H1 (cell line): Measurements from ENCODE around the gene ISG20L2. TPM values are rescaled to one million over a fixed set of nuclear protein-coding genes. Genes with fewer than 3 reads are reported as not detected.

ENCODE experiments used
- CTCF ChIA-PET: fragments of 300-600 bp; sonication (Branson Sonifier 250); formaldehyde crosslinking; loops from one replicate; lab custom pipeline; 2021; ENCODE audit not compliant: partially characterized antibody; lab: Charles Lee
- POLR2A ChIA-PET: fragments of 300-600 bp; sonication (Branson Sonifier 250); formaldehyde crosslinking; loops from one replicate; lab custom pipeline; 2021; ENCODE audit warnings: inconsistent platforms; ENCODE audit not compliant: partially characterized antibody; lab: Charles Lee
- DNase-seq, 2 experiments: peaks; one replicate each; pipeline versions ENCODE4 v3.0.0 to v3.0.0-alpha.2; 2010 to 2022; ENCODE audit warnings: low spot score in 2 of 2, low read depth in 1 of 2, mixed read lengths in 1 of 2
- FAIRE-seq: peaks from 2 replicates; lab custom pipeline; 2011; peaks lifted over from hg19 to GRCh38; lab: Jason Lieb, UNC
- H2AFZ ChIP-seq: 2 replicates; pipeline ENCODE4 v1.8.1; 2012; ENCODE audit warnings: low read length, inconsistent platforms
- H2AK5ac ChIP-seq: 2 replicates; pipeline ENCODE4 v1.6.1; 2013; ENCODE audit warnings: low read depth, low read length
- H2BK120ac ChIP-seq: replicated peaks from 2 replicates; pipeline ENCODE3; 2013; ENCODE audit warnings: low read depth, low read length, inconsistent platforms
- H2BK12ac ChIP-seq: 2 replicates; pipeline ENCODE4 v1.6.1; 2013; ENCODE audit warnings: low read depth, low read length
- H2BK15ac ChIP-seq: 2 replicates; pipeline ENCODE4 v1.6.1; 2013; ENCODE audit warnings: low read length
- H2BK20ac ChIP-seq: 2 replicates; pipeline ENCODE4 v1.6.1; 2013; ENCODE audit warnings: low read length
- H2BK5ac ChIP-seq: 2 replicates; pipeline ENCODE4 v1.6.1; 2013; ENCODE audit warnings: low read depth, low read length
- H3K14ac ChIP-seq: 2 replicates; pipeline ENCODE4 v1.6.1; 2013; ENCODE audit warnings: inconsistent platforms; ENCODE audit not compliant: insufficient read length
- H3K18ac ChIP-seq: 2 replicates; pipeline ENCODE4 v1.6.1; 2013; ENCODE audit warnings: low read length; ENCODE audit errors: extremely low read depth
- H3K23ac ChIP-seq: 2 replicates; pipeline ENCODE4 v1.6.1; 2013; ENCODE audit warnings: inconsistent platforms; ENCODE audit not compliant: insufficient read length
- H3K23me2 ChIP-seq: 2 replicates; pipeline ENCODE4 v1.6.1; 2013; ENCODE audit warnings: low read depth, low read length
- H3K27ac ChIP-seq: 2 replicates; pipeline ENCODE4 v1.6.1; 2011; ENCODE audit warnings: low read depth, low read length, inconsistent platforms
- H3K27me3 ChIP-seq, 4 experiments: replicated peaks in 1 of 4; 1 replicate in 1 of 4; 2 replicates in 3 of 4; pipeline versions ENCODE4 v1.6.1 to v1.8.1; 2011 to 2013; ENCODE audit warnings: low read length in 3 of 4, mild to moderate bottlenecking in 3 of 4, inconsistent platforms in 2 of 4, mixed read lengths in 2 of 4, moderate library complexity in 1 of 4; ENCODE audit not compliant: control insufficient read depth in 3 of 4, insufficient read depth in 3 of 4; ENCODE audit errors: extremely low read depth in 1 of 4
- H3K36me3 ChIP-seq, 4 experiments: 2 replicates each; pipeline versions ENCODE4 v1.6.1 to v1.8.1; 2011 to 2013; ENCODE audit warnings: mild to moderate bottlenecking in 4 of 4, low read length in 3 of 4, moderate library complexity in 2 of 4, control low read depth in 1 of 4, inconsistent platforms in 1 of 4; ENCODE audit not compliant: insufficient read depth in 4 of 4, control insufficient read depth in 2 of 4
- H3K4ac ChIP-seq: replicated peaks from 2 replicates; pipeline ENCODE3; 2013; ENCODE audit warnings: low read length, low read depth, mixed read lengths, inconsistent platforms; ENCODE audit not compliant: insufficient read length
- H3K4me1 ChIP-seq, 4 experiments: replicated peaks in 1 of 4; 1 replicate in 1 of 4; 2 replicates in 3 of 4; pipeline versions ENCODE4 v1.6.1 to v1.8.1; 2011 to 2013; ENCODE audit warnings: low read length in 3 of 4, inconsistent platforms in 2 of 4, mixed read lengths in 1 of 4; ENCODE audit not compliant: insufficient read depth in 4 of 4, control insufficient read depth in 3 of 4
- H3K4me2 ChIP-seq, 2 experiments: 2 replicates each; pipeline versions ENCODE4 v1.6.1 to v1.8.1; 2011 to 2013; ENCODE audit warnings: low read depth in 2 of 2, low read length in 2 of 2, control low read depth in 1 of 2, inconsistent platforms in 1 of 2, mild to moderate bottlenecking in 1 of 2; ENCODE audit not compliant: insufficient read depth in 1 of 2
- H3K4me3 ChIP-seq, 4 experiments: fragments of 200-600, 300-600 bp in 1 of 4; sonication (generic), shearing (Covaris generic), sonication (Bioruptor Twin) in 1 of 4; 2 replicates each; pipeline versions ENCODE4 v1.5.1 to v1.8.1; 2011 to 2016; ENCODE audit warnings: low read length in 4 of 4, low read depth in 3 of 4, control low read depth in 2 of 4, inconsistent platforms in 2 of 4, mild to moderate bottlenecking in 2 of 4, mixed read lengths in 1 of 4, moderate library complexity in 1 of 4; ENCODE audit not compliant: insufficient read depth in 2 of 4; ENCODE audit errors: extremely low read depth in 1 of 4
- H3K56ac ChIP-seq: replicated peaks from 2 replicates; pipeline ENCODE3; 2013; ENCODE audit warnings: low read depth, mild to moderate bottlenecking, mixed read lengths, low read length, inconsistent platforms; ENCODE audit not compliant: insufficient read length
- H3K79me1 ChIP-seq: 2 replicates; pipeline ENCODE4 v1.6.1; 2013; ENCODE audit warnings: low read depth, low read length, control low read depth
- H3K79me2 ChIP-seq, 2 experiments: 2 replicates each; pipeline versions ENCODE4 v1.6.1 to v1.8.1; 2012 to 2013; ENCODE audit warnings: low read length in 2 of 2, mild to moderate bottlenecking in 2 of 2, inconsistent platforms in 1 of 2; ENCODE audit not compliant: insufficient read depth in 2 of 2, control insufficient read depth in 1 of 2
- H3K9ac ChIP-seq, 4 experiments: replicated peaks in 1 of 4; 1 replicate in 1 of 4; 2 replicates in 3 of 4; pipeline versions ENCODE4 v1.6.1 to v1.8.1; 2011 to 2013; ENCODE audit warnings: low read depth in 3 of 4, low read length in 3 of 4, control low read depth in 2 of 4, mild to moderate bottlenecking in 2 of 4, moderate library complexity in 2 of 4, inconsistent platforms in 1 of 4; ENCODE audit errors: extremely low read depth in 1 of 4
- H3K9me3 ChIP-seq, 2 experiments: 2 replicates each; pipeline versions ENCODE4 v1.6.1 to v1.8.1; 2012 to 2013; ENCODE audit warnings: mild to moderate bottlenecking in 2 of 2, moderate library complexity in 2 of 2, control low read depth in 1 of 2, inconsistent platforms in 1 of 2, low read depth in 1 of 2, low read length in 1 of 2, mixed read lengths in 1 of 2; ENCODE audit not compliant: insufficient read depth in 2 of 2
- H4K20me1 ChIP-seq, 2 experiments: replicated peaks in 1 of 2; 2 replicates each; pipeline versions ENCODE3 to v1.8.1; 2011 to 2013; ENCODE audit warnings: inconsistent platforms in 2 of 2, low read length in 2 of 2, mild to moderate bottlenecking in 1 of 2; ENCODE audit not compliant: insufficient read depth in 2 of 2, control insufficient read depth in 1 of 2
- H4K5ac ChIP-seq: 2 replicates; pipeline ENCODE4 v1.6.1; 2013; ENCODE audit warnings: low read length, low read depth, mixed read lengths, inconsistent platforms; ENCODE audit not compliant: insufficient read length
- H4K8ac ChIP-seq: 2 replicates; pipeline ENCODE4 v1.8.0; 2013; ENCODE audit warnings: mild to moderate bottlenecking, moderate library complexity, low read length, inconsistent platforms; ENCODE audit not compliant: insufficient read depth; ENCODE audit errors: extremely low read depth
- H4K91ac ChIP-seq: replicated peaks from 2 replicates; pipeline ENCODE3; 2013; ENCODE audit warnings: low read length, mixed read lengths, inconsistent platforms; ENCODE audit not compliant: insufficient read length
- GTF2F1 ChIP-seq: IDR thresholded peaks from 2 replicates; pipeline ENCODE4 v1.6.1; 2012; ENCODE audit warnings: low read depth, low read length, improper control_type of control experiment, borderline replicate concordance
- HDAC6 ChIP-seq: IDR thresholded peaks from one replicate; pipeline ENCODE4 v1.7.1; 2012; ENCODE audit warnings: low read depth, mild to moderate bottlenecking, inconsistent platforms, low read length, moderate library complexity
- JUND ChIP-seq: IDR thresholded peaks from 2 replicates; pipeline ENCODE4 v1.6.1; 2011; ENCODE audit warnings: mild to moderate bottlenecking, improper control_type of control experiment, low read length
- KDM1A ChIP-seq: fragments of 200-600, 300-600 bp; sonication (generic); IDR thresholded peaks from 2 replicates; pipeline ENCODE4 v1.7.1; 2016; ENCODE audit warnings: mild to moderate bottlenecking, low read length, borderline replicate concordance
- KDM4A ChIP-seq: IDR thresholded peaks from one replicate; pipeline ENCODE4 v1.7.1; 2012; ENCODE audit warnings: low read depth, mild to moderate bottlenecking, moderate library complexity, low read length, inconsistent platforms; ENCODE audit not compliant: severe bottlenecking
- MAFK ChIP-seq: IDR thresholded peaks from 2 replicates; pipeline ENCODE4 v1.6.1; 2012; ENCODE audit warnings: low read depth, mild to moderate bottlenecking, improper control_type of control experiment, low read length
- NRF1 ChIP-seq: IDR thresholded peaks from 2 replicates; pipeline ENCODE4 v1.6.1; 2011; ENCODE audit warnings: mild to moderate bottlenecking, low read depth, low read length, improper control_type of control experiment
- PHF8 ChIP-seq: fragments of 200-600 bp; sonication (generic); conservative IDR thresholded peaks from 2 replicates; pipeline ENCODE4 v1.7.1; 2012; ENCODE audit warnings: low read depth, mild to moderate bottlenecking, inconsistent platforms, low read length, moderate library complexity
- SIRT6 ChIP-seq: IDR thresholded peaks from one replicate; pipeline ENCODE4 v1.7.1; 2012; ENCODE audit warnings: low read length, inconsistent platforms
- SP1 ChIP-seq: IDR thresholded peaks from 2 replicates; pipeline ENCODE4 v1.6.1; 2011; ENCODE audit warnings: low read depth, low read length
- SRF ChIP-seq: IDR thresholded peaks from 2 replicates; pipeline ENCODE4 v1.6.1; 2011; ENCODE audit warnings: mild to moderate bottlenecking, low read depth, low read length, moderate library complexity
- TAF7 ChIP-seq: optimal IDR thresholded peaks from 2 replicates; pipeline ENCODE3; 2011; ENCODE audit warnings: low read depth, mild to moderate bottlenecking, inconsistent platforms, low read length, moderate library complexity, borderline replicate concordance
- WGBS, 2 experiments: shearing (Covaris generic) in 1 of 2; methylation state at CpG; one replicate each; pipeline versions ENCODE4 v1.1.6 to v1.1.7; 2013 to 2015; ENCODE audit warnings: low lambda C conversion rate in 2 of 2, mixed read lengths in 2 of 2, inconsistent platforms in 1 of 2, low coverage in 1 of 2, missing lambda C conversion rate in 1 of 2; ENCODE audit not compliant: insufficient replicate concordance in 2 of 2, insufficient coverage in 1 of 2, insufficient read length in 1 of 2; ENCODE audit errors: extremely low coverage in 1 of 2, missing lambda C conversion rate in 1 of 2; 5-methylcytosine and 5-hydroxymethylcytosine counted together
- polyA plus RNA-seq, 7 experiments: library from polyadenylated mRNA; depleted of rRNA in 3 of 7; stranded (reverse) in 5 of 7; unstranded in 2 of 7; fragments of >200 nt in 5 of 7; fragments of 200-250 nt in 2 of 7; gene quantifications; 1 replicate in 5 of 7; 2 replicates in 1 of 7; 4 replicates in 1 of 7; pipeline versions ENCODE4 v1.2.1 to v1.2.3, GENCODE V29; 2011 to 2013; ENCODE audit warnings: missing spikeins in 2 of 7, mixed read lengths in 2 of 7
- total RNA-seq: library from RNA; stranded (reverse); fragmentation: NEBNext Ultra II Directional; extraction: Animal tissue kit (Norgen Biotek cat#: 25700); gene quantifications from 2 replicates; pipeline ENCODE4 v1.2.1, GENCODE V29; 2021

Gene ISG20L2
- total and polyA plus RNA-seq, 2 of the 8 experiments (the other 6 are each of a cell fraction or from before 2014, with no cell fraction given), result 47.5 to 53.0 TPM

DNA sequence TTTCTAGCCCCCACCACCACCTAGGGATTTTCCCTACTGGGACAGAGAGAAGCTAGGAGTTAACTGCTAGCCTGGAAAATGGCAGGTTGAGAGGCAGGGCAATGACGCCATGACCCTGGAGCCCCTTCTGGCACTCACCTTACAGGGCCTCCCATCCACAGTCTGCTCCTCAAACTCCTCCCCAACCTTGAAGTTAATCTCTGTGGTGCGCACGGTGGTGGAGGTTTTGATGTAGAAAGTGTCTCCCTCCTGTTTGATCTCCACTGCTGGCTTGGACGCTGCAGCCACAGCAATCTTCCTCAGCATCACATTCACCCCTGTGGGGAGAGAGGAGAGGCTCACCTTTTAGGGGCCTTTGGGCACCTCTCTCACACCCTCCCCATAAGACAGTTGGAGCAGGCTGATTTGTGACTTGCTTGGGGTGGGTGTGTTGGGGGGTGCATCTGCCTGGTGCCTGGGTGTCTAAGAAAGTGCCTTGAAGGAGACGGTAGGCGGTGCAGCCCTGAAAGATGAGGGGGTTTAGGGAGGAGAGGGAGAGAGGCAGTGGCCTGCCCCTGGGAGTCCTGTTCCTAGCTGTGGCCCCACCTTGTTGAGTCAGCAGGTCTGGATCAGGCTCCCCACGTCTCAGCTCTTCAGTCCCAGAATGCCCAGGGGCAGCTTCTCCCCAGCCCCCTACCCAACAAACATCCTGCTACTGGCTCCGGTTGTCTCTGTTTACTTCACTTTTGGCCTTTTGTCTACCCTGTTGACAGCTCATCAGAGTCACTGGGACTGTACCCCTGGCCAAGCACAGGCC is 27.6 kb downstream of the ISG20L2 start:
- no peak overlapping the region for H3K56ac ChIP-seq
- ChIA-PET CTCF (interaction anchor here (0.7 to 66.0 kb wide), 5 partner anchors 4 to 1671 kb away, joined by 3 to 4284 read pairs (median 4); partner anchors contain the start of genes CRABP2, ISG20L2, METTL25B and NES), POLR2A (interaction anchor here (0.7 to 16.9 kb wide), 6 partner anchors 8 to 27 kb away, joined by 3 to 530 read pairs (median 9); partner anchors contain the start of genes ISG20L2, METTL25B and NES)
- 90% methylated on average over 7 of the region's 8 CpGs; no CpG with 5 or more reads in 1 of the 2 experiments for WGBS, 2 experiments
- H3K9ac ChIP-seq, result no peak overlapping the region; a peak in 1 of 7 replicates
- peaks cover 8 to 20% (median 13%) of the 10 kb centered on the region in 4 experiments for H3K4me1 ChIP-seq
- H2BK15ac ChIP-seq, result no peak overlapping the region
- no peaks in the 10 kb centered on the region for H3K9me3 ChIP-seq
- peaks cover 4% of the 10 kb centered on the region; the same call in 1 of the 2 replicates for H3K79me1 ChIP-seq
- no peak overlapping the region for H3K27ac ChIP-seq
- no peak overlapping the region for H2BK20ac ChIP-seq
- H4K5ac ChIP-seq, result no peak overlapping the region
- FAIRE-seq (no peak), DNase-seq (no peak)
- no peak overlapping the region for H4K91ac ChIP-seq
- peaks cover 17% of the 10 kb centered on the region; the same call in 1 of the 2 replicates for H3K23me2 ChIP-seq
- H3K27me3 ChIP-seq, result peaks cover 0 to 19% (median 8%) of the 10 kb centered on the region in 4 experiments; a peak in 4 of 7 replicates
- H3K23ac ChIP-seq, result no peak overlapping the region
- peaks cover 6 to 14% of the 10 kb centered on the region in 2 experiments for H4K20me1 ChIP-seq
- no peak overlapping the region for H3K18ac ChIP-seq
- no peak overlapping the region for H3K4me2 ChIP-seq
- peaks cover 14 to 44% (median 26%) of the 10 kb centered on the region in 4 experiments for H3K36me3 ChIP-seq
- H2BK120ac ChIP-seq, result no peak overlapping the region
- no peak overlapping the region for H3K4ac ChIP-seq
- no peak overlapping the region for H2AK5ac ChIP-seq
- H3K4me3 ChIP-seq, result no peak overlapping the region
- H3K14ac ChIP-seq, result no peak overlapping the region
- H4K8ac ChIP-seq, result no peak overlapping the region
- no peak overlapping the region for H2BK5ac ChIP-seq
- no peak overlapping the region for H2BK12ac ChIP-seq
- no peak overlapping the region for H2AFZ ChIP-seq
- H3K79me2 ChIP-seq, result peaks cover 7 to 24% of the 10 kb centered on the region in 2 experiments; a peak in 2 of 4 replicates
- no peak for TF ChIP-seq SP1
- no peak for TF ChIP-seq NRF1
- no peak for TF ChIP-seq TAF7
- no peak for TF ChIP-seq GTF2F1
- TF ChIP-seq MAFK, result no peak
- TF ChIP-seq KDM1A, result no peak
- TF ChIP-seq HDAC6, result no peak
- TF ChIP-seq JUND, result no peak
- no peak for TF ChIP-seq SRF
- no peak for TF ChIP-seq KDM4A
- no peak for TF ChIP-seq PHF8
- no peak for TF ChIP-seq SIRT6
